Testis (tissue), 3 donors: Measurements from ENCODE around the gene MYO1A. TPM values are rescaled to one million over a fixed set of nuclear protein-coding genes. Genes with fewer than 3 reads are reported as not detected.
"Not testable (repeated sequence)": the region's sequence is repeated elsewhere in the genome, so short reads cannot be mapped to it uniquely, and the experiment has no call there.

Source experiments
- DNase-seq: peaks from one replicate; pipeline ENCODE4 v3.0.0-alpha.2; 2019
- H3K27ac ChIP-seq, 2 donors: fragments of 200-600 bp; sonication (generic); one replicate each; pipeline ENCODE4 v1.5.1; 2019
- H3K27me3 ChIP-seq: fragments of 200-600 bp; sonication (generic); one replicate; pipeline ENCODE4 v1.5.1; 2019
- H3K36me3 ChIP-seq: fragments of 200-600 bp; sonication (generic); one replicate; pipeline ENCODE4 v1.5.1; 2017; ENCODE audit warnings: low read depth; ENCODE audit errors: missing control alignments
- H3K4me1 ChIP-seq: fragments of 200-600 bp; sonication (generic); one replicate; pipeline ENCODE4 v1.5.1; 2019
- H3K4me3 ChIP-seq, 2 donors: fragments of 200-600 bp; sonication (generic); one replicate each; pipeline ENCODE4 v1.5.1; 2017 to 2019
- H3K9me3 ChIP-seq: fragments of 200-600 bp; sonication (generic); one replicate; pipeline ENCODE4 v1.5.1; 2017
- CTCF ChIP-seq, 3 experiments: fragments of 450-650 bp in 2 of 3; fragments of 200-600 bp in 1 of 3; sonication (generic) in 1 of 3; IDR thresholded peaks; one replicate each; pipeline ENCODE4 v1.5.1; 2016 to 2019; ENCODE audit warnings: antibody characterized with exemption in 3 of 3, mild to moderate bottlenecking in 2 of 3, moderate library complexity in 1 of 3
- POLR2A ChIP-seq: fragments of 450-650 bp; IDR thresholded peaks from one replicate; pipeline ENCODE4 v1.6.1; 2017; ENCODE audit warnings: antibody characterized with exemption, mild to moderate bottlenecking, moderate library complexity
- WGBS, 2 donors: methylation state at CpG; one replicate each; pipeline ENCODE4 v1.1.5; 2018; 5-methylcytosine and 5-hydroxymethylcytosine counted together
- intact Hi-C: fragments of 100-400 bp; cut with DNase I; formaldehyde crosslinking; loops from one replicate; pipeline ENCODE4 v1.15.1; 2023; ENCODE audit warnings: low total_unique reads
- polyA plus RNA-seq: library from polyadenylated mRNA; stranded (reverse); fragments of 350-450 nt; fragmentation: Illumina TruSeq; extraction: RNeasy Lipid Tissue Mini Kit (QIAGEN cat#74804); gene quantifications from one replicate; pipeline ENCODE4 v1.2.3, GENCODE V29; 2014; ENCODE audit warnings: low read depth, low replicate concordance; ENCODE audit not compliant: insufficient read depth
- total RNA-seq, 2 donors: library from RNA; depleted of rRNA; stranded (reverse); fragments of >200 nt; gene quantifications; one replicate each; pipeline ENCODE4 v1.2.3, GENCODE V29; 2016

The MYO1A gene
- total and polyA plus RNA-seq, 3 donors from 2014 or later = 5.4 to 7.6 (median 5.9) TPM

- Histone ChIP-seq H3K36me3 (no peaks in the 10 kb centered on the region), H3K27me3 (no peaks in the 10 kb centered on the region), H3K9me3 (no peaks in the 10 kb centered on the region), H3K4me1 (peaks cover 14% of the 10 kb centered on the region), H3K27ac (no peak overlapping the region), H3K4me3 (no peak overlapping the region)
- no peak for DNase-seq
- 80 to 90% methylated on average over 1 of the region's 1 CpG for WGBS, 2 donors
- intact Hi-C loops = no loop called here
- TF ChIP-seq POLR2A (no peak), CTCF (IDR thresholded peaks at IDR 0.05) (no peak)
These were observed 30.9 kb upstream of the MYO1A start for GRCh38 chr12:57080855-57081254.

GRCh38 chr12:57079821-57080220 is 29.9 kb upstream of the MYO1A start:
- no peak overlapping the region for H3K4me3 ChIP-seq
- TF ChIP-seq POLR2A = no peak
- no peak for TF ChIP-seq CTCF (IDR thresholded peaks at IDR 0.05)
- H3K36me3 ChIP-seq = no peaks in the 10 kb centered on the region
- intact Hi-C loops = no loop called here
- H3K4me1 ChIP-seq = peaks cover 10% of the 10 kb centered on the region
- WGBS, 2 donors = 57 to 59% methylated on average over 1 of the region's 1 CpG
- H3K27me3 ChIP-seq = no peaks in the 10 kb centered on the region
- H3K27ac ChIP-seq = no peak overlapping the region
- no peak for DNase-seq
- H3K9me3 ChIP-seq = no peaks in the 10 kb centered on the region

GRCh38 chr12:57078519-57079404 is 28.8 kb upstream of the MYO1A start, which contains the start of gene NEMP1:
Gene NEMP1, minus strand, starts transcription at chr12:57078791. Its CDS starts 46 bp downstream, at chr12:57078745.
- peak; percentile 99 for DNase-seq
- TF ChIP-seq CTCF (IDR thresholded peaks at IDR 0.05) = peak in 1 of 3 experiments; percentile 9
- TF ChIP-seq POLR2A = no peak
- Histone ChIP-seq H3K9me3 (no peaks in the 10 kb centered on the region), H3K27me3 (no peaks in the 10 kb centered on the region), H3K4me3 (peak within 1 kb of the TSS; percentile 67 to 80), H3K4me1 (peaks cover 10% of the 10 kb centered on the region), H3K27ac (peak within 1 kb of the TSS; percentile 57 to 82), H3K36me3 (no peaks in the 10 kb centered on the region)
- intact Hi-C loops = no loop called here
- WGBS, 2 donors = 0 to 1% methylated on average over 29 to 39 of the region's 39 CpGs

GRCh38 chr12:57073566-57074450 is 23.9 kb upstream of the MYO1A start:
- intact Hi-C loops, H3K27me3 ChIP-seq, H3K9me3 ChIP-seq, H3K4me3 ChIP-seq, H3K4me1 ChIP-seq, H3K27ac ChIP-seq, DNase-seq, H3K36me3 ChIP-seq: not testable (repeated sequence)
- WGBS, 2 donors = 95 to 96% methylated on average over 6 of the region's 6 CpGs

- 80 to 89% methylated on average over 2 of the region's 2 CpGs for WGBS, 2 donors
- no peak overlapping the region for H3K27ac ChIP-seq
- H3K9me3 ChIP-seq = no peaks in the 10 kb centered on the region
- no peak overlapping the region for H3K4me3 ChIP-seq
- DNase-seq = no peak
- H3K36me3 ChIP-seq = no peaks in the 10 kb centered on the region
- intact Hi-C loops = no loop called here
- no peaks in the 10 kb centered on the region for H3K27me3 ChIP-seq
- TF ChIP-seq POLR2A (no peak), CTCF (IDR thresholded peaks at IDR 0.05) (no peak)
- peaks cover 4% of the 10 kb centered on the region for H3K4me1 ChIP-seq
These were observed 22.7 kb upstream of the MYO1A start for GRCh38 chr12:57072661-57073060.
